Smooth muscle cell (in vitro differentiated cells): ENCODE measurements around the gene MCF2L. TPM values are rescaled to one million over a fixed set of nuclear protein-coding genes. Genes with fewer than 3 reads are reported as not detected.

Experiments
- DNase-seq: peaks from one replicate; lab custom pipeline; 2025; ENCODE audit not compliant: unreplicated experiment; lab: John Stamatoyannopoulos, UW
- H2AFZ ChIP-seq: fragments of 200-600 bp; sonication (generic); 2 replicates; pipeline ENCODE4 v1.6.0; 2016; ENCODE audit warnings: antibody characterized with exemption, low read depth, mild to moderate bottlenecking
- H3F3A ChIP-seq: fragments of 200-600 bp; sonication (generic); 2 replicates; pipeline ENCODE4 v1.6.0; 2017; ENCODE audit warnings: antibody characterized with exemption, low read depth
- H3K27ac ChIP-seq: fragments of 200-600 bp; sonication (generic); 2 replicates; pipeline ENCODE4 v1.5.1; 2016; ENCODE audit warnings: low read depth, mild to moderate bottlenecking
- H3K27me3 ChIP-seq: fragments of 200-600 bp; sonication (generic); 2 replicates; pipeline ENCODE4 v1.6.1; 2016; ENCODE audit warnings: low read depth, mild to moderate bottlenecking
- H3K36me3 ChIP-seq: fragments of 200-600 bp; sonication (generic); 2 replicates; pipeline ENCODE4 v1.5.1; 2016; ENCODE audit warnings: low read depth
- H3K4me1 ChIP-seq: fragments of 200-600 bp; sonication (generic); 2 replicates; pipeline ENCODE4 v1.5.1; 2016; ENCODE audit warnings: low read depth
- H3K4me2 ChIP-seq: fragments of 200-600 bp; sonication (generic); 2 replicates; pipeline ENCODE4 v1.6.0; 2016; ENCODE audit warnings: mild to moderate bottlenecking
- H3K4me3 ChIP-seq: fragments of 200-600 bp; sonication (generic); 2 replicates; pipeline ENCODE4 v1.5.1; 2016; ENCODE audit warnings: mild to moderate bottlenecking
- H3K79me2 ChIP-seq: fragments of 200-600 bp; sonication (generic); 2 replicates; pipeline ENCODE4 v1.6.0; 2016; ENCODE audit warnings: low read depth, mild to moderate bottlenecking
- H3K9ac ChIP-seq: fragments of 200-600 bp; sonication (generic); 2 replicates; pipeline ENCODE4 v1.6.0; 2016; ENCODE audit warnings: low read depth
- H3K9me3 ChIP-seq: fragments of 200-600 bp; sonication (generic); replicated peaks from 2 replicates; pipeline ENCODE4 v1.5.1; 2016; ENCODE audit warnings: low read depth
- H4K20me1 ChIP-seq: fragments of 200-600 bp; sonication (generic); 2 replicates; pipeline ENCODE4 v1.6.0; 2016; ENCODE audit warnings: low read depth
- CTCF ChIP-seq: fragments of 200-600 bp; sonication (generic); IDR thresholded peaks from 2 replicates; pipeline ENCODE4 v1.5.1; 2017; ENCODE audit warnings: borderline replicate concordance, mild to moderate bottlenecking, antibody characterized with exemption; ENCODE audit not compliant: insufficient read depth, poor library complexity, severe bottlenecking
- WGBS: methylation state at CpG from one replicate; pipeline ENCODE4 v1.1.7; 2016; ENCODE audit warnings: low lambda C conversion rate; 5-methylcytosine and 5-hydroxymethylcytosine counted together
- polyA plus RNA-seq: library from polyadenylated mRNA; unstranded; fragments of >200 nt; fragmentation: Nextera tagmentation; extraction: Ambion mirVana; gene quantifications from 2 replicates; pipeline ENCODE4 v1.2.1, GENCODE V29; 2016
- total RNA-seq: library from RNA; depleted of rRNA; stranded (reverse); fragments of >200 nt; gene quantifications from 2 replicates; pipeline ENCODE4 v1.2.3, GENCODE V29; 2014

The MCF2L gene
- total and polyA plus RNA-seq, 2 experiments from 2014 or later = 0.54 to 7.6 TPM

GRCh38 chr13:112947796-112948195, 21.2 kb upstream of the MCF2L start:
- no peak for DNase-seq
- Histone ChIP-seq H3K36me3 (no peaks in the 10 kb centered on the region), H3F3A (no peaks in the 10 kb centered on the region), H2AFZ (no peak overlapping the region), H3K9ac (no peak overlapping the region), H3K79me2 (no peaks in the 10 kb centered on the region), H3K9me3 (no peaks in the 10 kb centered on the region), H3K27ac (no peak overlapping the region), H3K27me3 (peaks cover 24% of the 10 kb centered on the region), H3K4me3 (no peak overlapping the region), H3K4me1 (peaks cover 4% of the 10 kb centered on the region), H3K4me2 (no peak overlapping the region), H4K20me1 (no peaks in the 10 kb centered on the region)
- no peak for TF ChIP-seq CTCF
- WGBS = 93% methylated on average over 4 of the region's 4 CpGs

GRCh38 chr13:112951674-112952371, 17.2 kb upstream of the MCF2L start:
- no peak for DNase-seq
- Histone ChIP-seq H4K20me1 (no peaks in the 10 kb centered on the region), H2AFZ (no peak overlapping the region), H3K9ac (no peak overlapping the region), H3K79me2 (no peaks in the 10 kb centered on the region), H3K27ac (no peak overlapping the region), H3K4me1 (peaks cover 9% of the 10 kb centered on the region), H3K36me3 (no peaks in the 10 kb centered on the region), H3K4me3 (no peak overlapping the region), H3K9me3 (no peaks in the 10 kb centered on the region), H3F3A (no peaks in the 10 kb centered on the region), H3K27me3 (peaks cover 24% of the 10 kb centered on the region), H3K4me2 (no peak overlapping the region)
- WGBS = 80% methylated on average over 9 of the region's 9 CpGs
- TF ChIP-seq CTCF = no peak

- H3K9ac ChIP-seq = no peak overlapping the region
- 86% methylated on average over 17 of the region's 17 CpGs for WGBS
- peaks cover 24% of the 10 kb centered on the region for H3K27me3 ChIP-seq
- H3K36me3 ChIP-seq = no peaks in the 10 kb centered on the region
- no peak overlapping the region for H2AFZ ChIP-seq
- no peak for TF ChIP-seq CTCF
- H3K79me2 ChIP-seq = no peaks in the 10 kb centered on the region
- no peak overlapping the region for H3K4me2 ChIP-seq
- no peak overlapping the region for H3K27ac ChIP-seq
- no peak for DNase-seq
- no peaks in the 10 kb centered on the region for H3K9me3 ChIP-seq
- H3K4me3 ChIP-seq = no peak overlapping the region
- H4K20me1 ChIP-seq = no peaks in the 10 kb centered on the region
- peaks cover 16% of the 10 kb centered on the region for H3K4me1 ChIP-seq
- H3F3A ChIP-seq = no peaks in the 10 kb centered on the region
Measured at GRCh38 chr13:112952759-112953551, 16.1 kb upstream of the MCF2L start.
